Islet precursor cell (in vitro differentiated cells): Measurements from ENCODE around the gene CARD10.
"Not testable (repeated sequence)": the region's sequence is repeated elsewhere in the genome, so short reads cannot be mapped to it uniquely, and the experiment has no call there.

Experiments used
- DNase-seq: peaks from one replicate; pipeline ENCODE4 v3.0.0-alpha.2; 2018

The CARD10 gene

DNA sequence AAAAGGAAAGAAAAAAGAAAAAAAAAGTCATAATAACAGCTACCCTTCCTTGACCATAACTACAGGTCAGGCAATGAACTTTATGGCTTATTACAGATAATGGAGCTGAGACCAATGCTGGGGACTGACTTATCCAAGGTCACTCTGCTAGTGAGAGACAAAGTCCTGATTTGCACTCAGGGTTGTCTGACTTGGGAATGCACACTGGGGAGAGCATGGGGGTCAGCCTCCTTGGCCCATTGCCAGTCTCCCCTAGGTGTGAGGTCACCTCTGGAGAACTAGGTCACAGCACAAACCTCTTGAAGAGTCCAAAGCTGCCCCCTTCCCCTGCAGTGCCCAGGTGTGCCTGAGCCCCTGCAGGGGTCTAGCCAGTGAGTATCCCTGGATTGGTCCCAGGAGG, 35.8 kb upstream of the CARD10 start:
- DNase-seq = no peak

DNA sequence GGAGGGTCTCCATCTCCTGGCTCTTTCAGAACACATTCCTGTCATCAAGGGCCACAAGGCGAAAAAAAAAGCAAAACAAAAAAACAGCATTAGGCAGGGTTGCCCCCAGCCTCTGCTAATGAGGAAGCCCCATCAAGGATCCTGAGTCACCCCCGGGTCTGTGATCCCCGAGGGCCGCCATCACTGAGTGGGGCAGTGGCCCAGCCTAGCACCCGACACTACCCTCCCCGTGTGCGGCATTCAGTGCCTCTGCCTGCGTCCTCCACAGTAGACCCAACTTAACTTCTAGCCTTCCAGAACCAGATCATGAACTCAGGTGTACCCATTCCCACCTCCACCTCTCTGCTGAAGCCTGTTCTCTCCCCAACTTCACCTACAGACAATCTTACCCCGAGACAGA, 34.5 kb upstream of the CARD10 start:
- no peak for DNase-seq

DNA sequence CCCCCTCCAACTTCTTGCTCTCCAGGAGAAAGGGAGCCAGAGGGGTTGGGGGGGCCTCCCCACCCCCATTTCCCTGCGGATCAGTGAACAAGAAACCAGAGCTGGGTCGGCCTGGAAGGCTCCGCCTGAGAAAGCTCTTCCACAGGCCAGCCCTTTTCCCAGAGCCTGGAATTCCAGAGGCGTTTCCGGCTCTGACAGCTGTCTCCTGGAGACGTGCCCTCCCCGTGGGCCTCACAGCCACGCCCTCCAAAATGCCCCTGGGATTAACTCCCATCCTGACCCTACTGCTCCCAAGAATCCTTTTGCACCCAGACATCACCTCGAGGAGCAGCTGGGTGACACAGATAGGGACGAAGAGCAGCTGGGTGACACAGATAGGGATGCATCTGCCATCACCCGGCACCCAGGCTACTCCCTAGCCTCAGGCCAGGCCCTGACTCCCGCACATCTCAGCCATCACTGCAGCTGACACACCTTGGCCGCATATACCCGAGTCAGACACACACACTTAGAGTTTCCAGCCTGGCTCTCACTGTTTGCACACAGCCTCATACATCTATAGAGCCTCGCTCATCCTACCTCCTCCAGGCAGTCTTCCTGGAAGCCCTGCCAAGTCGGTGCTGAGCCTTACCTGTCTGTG, 33.4 kb upstream of the CARD10 start:
- DNase-seq = peak; percentile 92

DNA sequence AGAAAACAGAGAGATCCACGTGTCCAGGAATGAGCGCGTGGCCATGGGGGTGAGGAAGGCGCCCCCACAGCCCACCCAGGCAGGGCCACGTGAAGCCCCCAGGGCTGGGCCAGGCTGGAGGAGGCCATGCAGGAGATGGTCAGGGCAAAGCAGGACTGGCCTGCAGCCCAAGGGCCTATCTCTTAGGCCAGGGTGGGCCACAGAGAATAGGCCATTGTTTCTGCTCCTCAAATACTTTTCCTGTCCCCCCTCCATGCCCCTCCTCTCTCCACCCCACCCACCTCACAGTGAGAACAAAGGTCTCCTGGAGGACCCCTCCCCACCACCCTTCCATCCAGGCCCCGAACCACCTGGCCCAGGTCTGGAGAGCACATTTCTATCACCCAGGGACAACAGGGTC, 32.8 kb upstream of the CARD10 start:
- no peak for DNase-seq

DNA sequence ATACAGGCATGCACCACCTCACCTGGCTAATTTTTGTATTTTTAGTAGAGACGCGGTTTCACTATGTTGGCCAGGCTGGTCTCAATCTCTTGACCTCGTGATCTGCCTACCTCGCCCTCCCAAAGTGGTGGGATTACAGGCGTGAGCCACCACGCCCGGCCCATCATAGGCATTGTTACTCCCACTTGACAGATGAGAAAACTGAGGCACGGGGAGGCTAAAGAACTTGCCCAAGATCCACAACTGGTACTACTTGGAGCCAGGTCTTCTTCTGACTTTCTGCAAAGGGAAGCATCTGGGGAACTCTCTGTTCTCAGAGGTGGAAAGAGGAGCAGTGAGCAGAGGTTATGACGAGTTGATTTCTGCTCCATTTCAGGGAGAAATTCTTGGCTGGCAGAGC, 31.7 kb upstream of the CARD10 start:
- not testable (repeated sequence) for DNase-seq

DNA sequence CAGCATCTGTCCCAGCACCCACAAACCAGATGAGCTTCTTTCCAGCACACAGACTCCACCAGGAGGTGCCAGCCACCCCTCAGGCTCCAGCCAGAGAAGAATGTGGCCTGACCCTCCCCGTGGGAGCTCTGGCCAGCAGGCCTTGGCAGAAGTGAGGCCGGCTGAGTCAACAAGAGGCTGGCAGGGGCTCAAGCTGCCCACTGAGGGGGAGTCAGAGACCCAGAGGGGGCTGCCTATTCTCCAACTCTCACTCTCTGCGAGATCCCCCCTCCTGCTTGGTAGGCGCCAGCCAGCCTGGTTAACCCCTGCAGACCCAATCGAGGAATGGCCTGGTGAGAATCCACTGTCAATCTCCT, 30.5 kb upstream of the CARD10 start:
- peak; percentile 76 for DNase-seq

DNA sequence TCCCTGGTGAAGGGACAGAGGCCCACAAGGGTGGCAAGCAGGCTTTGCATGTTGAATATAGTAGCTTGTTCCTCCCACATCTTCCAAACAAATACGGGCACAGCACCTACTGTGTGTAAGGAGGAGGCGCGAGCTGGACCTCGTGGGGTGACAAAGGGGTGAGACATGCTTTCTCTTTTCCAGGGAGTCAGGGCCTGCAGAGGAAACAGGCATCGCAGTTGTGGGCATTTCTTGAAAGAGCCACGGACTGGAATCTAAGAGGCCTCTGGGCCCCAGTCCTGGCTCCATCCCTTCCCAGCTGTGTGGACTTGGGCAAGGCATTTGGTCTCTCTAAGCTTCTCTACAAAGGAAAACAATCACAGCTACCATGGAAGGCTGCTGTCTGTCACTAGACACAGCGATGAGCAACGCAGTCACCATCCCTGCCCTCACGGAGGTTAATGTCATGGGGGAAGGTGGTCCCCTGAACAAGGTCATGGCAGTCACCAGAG, 28.1 kb upstream of the CARD10 start:
- DNase-seq = no peak

DNA sequence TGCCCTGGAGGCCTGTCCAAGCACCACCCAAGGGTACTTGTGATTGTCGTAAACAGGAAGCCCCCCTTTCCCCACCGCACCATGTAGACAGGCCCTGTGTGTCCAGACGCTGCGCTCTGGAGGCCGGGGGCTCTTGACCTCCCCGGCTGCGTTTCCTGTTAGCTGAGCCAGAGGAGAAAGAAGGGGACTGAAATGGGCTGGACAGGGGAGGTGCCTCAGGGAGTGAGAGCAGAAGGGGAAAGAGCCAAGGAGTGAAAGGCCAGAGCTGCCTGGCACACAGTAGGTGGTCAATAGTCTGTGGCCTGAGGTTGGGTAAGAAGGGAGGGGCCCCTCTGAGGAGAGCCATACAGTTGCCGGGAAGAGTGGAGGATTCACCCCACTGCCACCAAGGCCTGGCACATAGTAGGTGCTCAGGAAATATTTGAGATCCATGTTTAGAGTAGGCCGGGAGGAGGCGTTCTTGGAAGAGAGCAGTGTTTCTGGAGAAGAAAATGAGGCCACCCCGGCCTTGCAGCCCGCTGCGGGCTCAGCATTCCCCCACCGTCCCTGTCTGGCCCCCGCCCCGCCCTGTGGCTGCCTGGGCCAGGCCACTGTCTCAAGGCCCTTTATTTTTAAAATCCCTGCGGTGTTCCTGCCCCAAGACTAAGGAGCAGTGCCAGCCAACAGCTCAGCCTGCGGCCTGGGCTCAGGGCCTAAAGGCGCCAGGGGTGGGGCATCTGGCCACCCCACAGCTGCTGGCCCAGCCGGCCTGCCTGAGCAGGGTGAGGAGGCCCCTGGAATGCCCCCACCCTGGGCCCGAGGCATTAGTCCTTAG, 27.4 kb upstream of the CARD10 start:
- DNase-seq = peak; percentile 93

DNA sequence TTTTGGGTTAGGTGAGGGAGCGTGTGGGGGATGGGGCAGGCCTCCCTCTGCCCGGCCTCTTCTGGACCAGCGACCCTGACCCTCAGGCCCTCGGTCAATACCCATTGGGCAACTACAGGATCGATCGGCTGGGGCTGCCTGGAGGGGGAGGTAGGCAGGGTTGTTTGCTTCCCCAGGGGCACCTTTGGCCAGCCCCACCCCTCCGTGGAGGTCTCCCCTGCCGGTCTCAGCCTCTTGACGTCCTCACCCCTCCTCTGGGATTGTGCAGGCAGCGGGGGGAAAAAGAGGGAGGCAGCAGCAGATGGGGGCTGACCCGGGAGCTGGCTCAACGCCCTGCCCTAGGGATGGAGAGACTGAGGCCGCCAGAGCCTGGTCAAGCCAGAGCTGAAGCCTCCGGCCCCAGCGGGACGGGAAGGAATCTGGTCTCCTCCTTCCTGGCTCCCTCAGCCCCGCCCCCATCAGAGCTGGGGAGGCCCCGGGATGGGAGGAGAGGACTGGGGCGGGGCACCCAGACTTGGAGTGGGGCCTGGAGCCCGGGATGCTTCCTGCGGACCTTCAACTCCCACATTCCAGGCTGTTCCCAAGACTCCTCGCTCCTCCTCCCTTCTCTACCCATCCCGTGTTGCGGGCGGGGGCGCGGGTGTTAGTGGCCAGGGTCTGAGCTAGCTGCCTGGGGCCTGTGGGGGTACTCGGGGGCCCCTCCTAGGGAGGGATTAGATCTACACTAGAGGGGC, 26.7 kb upstream of the CARD10 start:
- peak; percentile 96 for DNase-seq

DNA sequence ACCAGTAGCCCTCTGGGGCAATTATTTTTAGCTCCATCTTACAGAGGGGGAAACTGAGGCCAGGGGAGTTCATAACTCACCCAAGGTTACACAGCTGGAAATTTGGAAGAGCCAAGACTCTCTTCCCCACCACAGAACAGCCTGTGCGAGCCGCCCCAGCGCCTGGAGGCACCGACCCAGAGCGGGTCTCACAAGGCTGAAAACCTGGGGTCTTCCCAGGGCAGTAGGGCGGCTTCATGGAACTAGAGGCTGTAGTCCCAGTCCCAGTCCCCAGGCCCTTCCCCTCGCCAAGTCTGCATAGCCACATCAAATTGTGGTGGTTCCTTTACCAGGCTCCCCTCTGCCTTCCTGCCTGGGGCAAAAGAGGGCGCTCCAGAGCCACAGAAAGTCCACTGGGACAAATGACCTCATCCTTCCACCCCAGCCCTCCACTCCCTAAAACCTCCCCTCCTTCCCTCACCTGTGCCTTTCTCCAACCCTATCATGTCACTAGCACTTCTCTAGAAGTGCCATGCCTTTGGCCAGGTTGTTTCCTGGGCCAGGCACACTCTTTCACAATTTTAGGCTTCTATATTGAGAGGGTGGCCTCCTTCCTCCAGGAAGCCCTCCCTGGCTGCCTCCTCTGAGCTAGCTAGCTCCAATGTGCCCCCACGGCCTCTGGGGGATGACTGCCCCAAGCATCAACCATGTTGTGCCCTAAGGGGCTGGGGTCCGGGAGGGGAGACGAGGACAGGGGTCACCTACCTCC, 25.9 kb upstream of the CARD10 start:
- DNase-seq = peak; percentile 94

DNA sequence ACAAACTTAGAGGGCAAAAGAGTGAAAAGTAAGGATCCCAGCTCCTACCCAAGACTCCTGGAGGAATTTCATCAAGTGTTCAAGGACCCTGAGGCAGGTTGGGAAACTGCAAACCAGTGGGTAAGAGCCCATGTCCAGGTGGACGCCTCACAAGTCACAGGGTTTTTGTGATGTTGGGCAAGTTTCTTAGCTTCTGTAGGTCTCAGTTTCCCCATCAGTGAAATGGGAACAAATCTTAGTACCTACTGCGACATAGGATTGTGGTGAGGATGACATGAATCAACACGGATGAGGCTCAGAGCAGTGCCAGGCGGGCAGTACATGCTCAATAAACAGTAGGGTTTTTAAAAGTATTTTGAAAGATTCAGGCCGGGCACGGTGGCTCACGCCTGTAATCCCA, 23.7 kb upstream of the CARD10 start:
- no peak for DNase-seq

DNA sequence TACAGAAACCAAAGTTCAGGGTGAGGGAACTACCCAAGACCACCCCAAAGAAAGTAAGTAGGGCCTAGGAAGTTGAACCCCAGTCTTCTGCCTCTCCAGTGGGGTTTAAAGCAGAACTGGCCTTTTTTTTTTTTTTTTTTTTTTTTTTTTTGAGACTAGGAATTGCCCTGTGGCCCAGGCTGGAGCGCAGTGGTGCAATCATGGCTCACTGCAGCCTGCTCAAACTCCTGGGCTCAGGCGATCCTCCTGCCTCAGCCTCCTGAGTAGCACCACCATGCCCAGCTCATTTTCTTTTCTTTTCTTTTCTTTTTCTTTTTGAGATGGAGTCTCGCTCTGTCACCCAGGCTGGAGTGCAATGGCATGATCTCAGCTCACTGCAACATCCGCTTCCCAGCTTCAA, 23.2 kb upstream of the CARD10 start:
- peak; percentile 33 for DNase-seq

DNA sequence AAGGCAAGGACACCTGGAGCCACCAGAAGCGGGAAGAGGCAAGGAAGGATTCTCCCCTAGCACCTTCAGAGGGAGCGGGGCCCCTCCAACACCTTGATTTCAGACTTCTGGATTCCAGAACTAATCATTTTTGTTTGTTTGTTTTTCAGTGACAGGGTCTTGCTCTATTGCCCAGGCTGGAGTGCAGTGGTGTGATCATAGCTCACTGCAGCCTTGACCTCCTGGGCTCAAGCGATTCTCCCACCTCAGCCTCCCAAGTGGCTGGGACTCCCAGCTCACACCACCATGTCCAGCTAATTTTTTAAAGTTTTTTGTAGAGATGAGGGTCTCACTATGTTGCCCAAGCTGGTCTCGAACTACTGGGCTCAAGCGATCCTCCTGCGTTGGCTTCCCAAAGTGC, 20.6 kb upstream of the CARD10 start:
- not testable (repeated sequence) for DNase-seq

DNA sequence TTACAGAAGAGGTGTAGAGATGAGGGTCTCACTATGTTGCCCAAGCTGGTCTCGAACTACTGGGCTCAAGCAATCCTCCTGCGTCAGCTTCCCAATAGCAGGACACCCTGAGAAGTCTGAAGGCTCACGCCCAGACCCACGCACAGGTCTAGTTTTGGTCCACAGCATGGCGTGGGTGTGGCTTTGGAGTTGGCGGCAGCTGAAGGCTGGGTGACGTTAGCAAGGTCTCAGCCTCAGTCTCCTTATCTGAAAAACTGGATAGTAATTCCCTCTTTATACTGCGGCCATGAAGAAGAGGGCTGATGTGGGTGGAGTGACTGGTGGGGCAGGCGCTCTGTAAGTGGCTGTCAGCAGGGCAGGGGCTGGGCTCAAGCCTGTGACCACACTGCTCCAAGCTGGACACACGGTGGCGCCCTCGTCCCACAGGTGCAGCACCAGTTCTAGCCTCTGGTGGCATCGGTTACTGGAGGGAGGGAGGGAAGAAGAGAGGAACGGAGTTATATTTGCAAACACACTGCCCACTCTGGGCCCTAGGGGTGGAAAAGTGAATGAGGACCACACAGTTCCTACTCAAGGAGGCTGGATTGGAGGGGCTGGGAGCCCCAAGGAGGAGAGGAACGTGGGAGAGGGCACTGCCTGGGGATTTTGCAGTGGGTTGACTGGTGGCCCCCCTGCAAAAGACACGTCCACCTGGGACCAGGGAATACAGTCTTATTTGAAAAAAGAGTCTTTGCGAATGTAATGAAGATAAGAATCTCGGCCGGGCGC, 19.6 kb upstream of the CARD10 start:
- peak; percentile 98 for DNase-seq

DNA sequence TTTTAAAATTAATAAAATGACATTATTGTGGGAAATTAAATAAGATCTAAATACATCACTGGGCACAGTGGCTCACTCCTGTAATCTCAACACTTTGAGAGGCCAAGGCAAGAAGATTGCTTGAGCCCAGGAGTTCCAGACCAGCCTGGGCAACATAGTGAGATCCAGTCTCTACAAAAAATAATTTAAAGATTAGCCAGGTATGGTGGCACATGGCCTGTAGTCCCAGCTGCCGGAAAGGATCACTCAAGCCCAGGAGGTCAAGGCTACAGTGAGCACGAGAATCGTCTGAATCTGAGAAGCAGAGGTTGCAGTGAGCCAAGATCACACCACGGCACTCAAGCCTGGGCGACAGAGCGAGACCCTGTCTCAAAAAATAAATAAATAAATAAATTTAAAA, 15.9 kb upstream of the CARD10 start:
- DNase-seq = no peak

DNA sequence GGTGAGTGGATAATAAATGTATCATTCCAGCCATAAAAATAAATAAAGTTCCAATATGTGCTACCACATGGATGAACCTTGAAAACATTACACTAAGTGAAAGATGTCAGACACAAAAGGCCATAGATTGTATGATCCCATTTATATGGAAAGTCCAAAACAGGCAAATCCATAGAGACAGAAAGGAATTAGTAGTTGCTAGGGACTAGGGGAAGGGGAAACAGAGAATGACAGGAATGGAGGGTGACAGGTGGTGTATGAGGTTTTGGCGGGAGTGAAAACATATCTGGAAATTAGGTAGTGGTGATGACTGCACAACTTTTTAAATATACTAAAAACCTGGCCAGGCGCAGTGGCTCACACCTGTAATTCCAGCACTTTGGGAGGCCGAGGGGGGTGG, 15.2 kb upstream of the CARD10 start:
- no peak for DNase-seq

DNA sequence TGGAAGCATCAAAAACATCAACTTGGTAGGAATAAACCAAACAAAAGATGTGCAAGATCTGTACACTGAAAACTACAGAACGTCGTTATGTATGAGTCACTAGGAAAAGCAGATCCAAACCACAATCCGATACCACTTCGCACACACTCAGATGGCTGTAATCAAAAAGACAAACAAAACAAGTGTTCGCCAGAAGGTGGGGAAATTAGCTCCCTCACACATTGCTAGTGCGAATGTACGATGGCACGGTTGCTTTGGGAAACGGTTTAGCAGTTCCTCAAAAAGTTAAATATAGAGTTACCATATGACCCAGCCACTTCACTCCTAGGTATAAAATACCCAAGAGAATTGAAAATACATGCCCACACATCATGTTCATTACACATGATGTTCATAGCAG, 14.8 kb upstream of the CARD10 start:
- no peak for DNase-seq

DNA sequence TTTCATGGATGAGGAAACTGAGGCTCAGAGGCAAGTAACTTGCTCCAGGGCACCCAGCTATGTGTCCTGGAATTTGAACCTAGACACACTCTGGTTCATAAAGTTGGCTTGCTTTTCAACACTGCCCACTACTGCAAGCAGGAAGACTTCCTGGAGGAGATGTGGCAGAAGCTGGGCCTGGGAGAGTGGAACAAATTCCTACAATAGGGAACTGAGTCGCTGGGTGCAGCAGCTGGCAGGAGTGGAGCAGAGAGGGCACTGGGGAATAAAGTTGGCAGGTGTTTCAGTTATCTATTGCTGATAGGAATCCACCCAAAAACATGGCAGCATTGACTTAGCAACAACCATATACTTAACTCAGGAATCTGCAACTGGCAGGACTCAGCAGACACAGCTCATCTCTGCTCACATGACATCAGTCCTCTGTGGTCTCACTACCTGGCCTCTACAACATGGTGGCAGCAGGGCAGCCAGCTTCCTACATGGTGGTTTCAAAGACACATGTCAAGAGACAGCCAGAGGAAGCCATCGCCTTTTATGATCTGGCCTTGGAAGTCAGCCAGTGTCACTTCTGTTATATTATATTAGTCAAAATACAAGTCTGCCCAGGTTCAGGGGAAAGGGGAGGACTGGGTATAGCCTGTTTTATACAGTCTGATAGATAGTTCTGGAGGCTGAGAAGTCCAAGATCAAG, 10.6 kb upstream of the CARD10 start:
- no peak for DNase-seq

DNA sequence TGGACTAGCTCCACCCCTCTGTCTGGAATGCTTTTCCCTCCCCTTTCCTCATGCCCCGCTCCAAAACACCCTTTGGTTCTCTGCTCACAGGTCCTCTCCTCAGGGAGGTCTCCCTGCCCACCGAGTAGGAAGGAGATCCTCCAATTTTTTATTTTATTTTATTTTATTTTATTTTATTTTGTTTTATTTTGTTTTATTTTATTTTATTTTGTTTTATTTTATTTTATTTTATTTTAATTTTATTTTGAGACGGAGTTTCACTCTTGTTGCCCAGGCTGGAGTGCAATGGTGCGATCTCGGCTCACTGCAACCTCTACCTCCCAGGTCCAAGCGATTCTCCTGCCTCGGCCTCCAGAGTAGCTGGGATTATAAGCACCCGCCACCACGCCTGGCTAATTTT, 8.7 kb upstream of the CARD10 start:
- DNase-seq = not testable (repeated sequence)

DNA sequence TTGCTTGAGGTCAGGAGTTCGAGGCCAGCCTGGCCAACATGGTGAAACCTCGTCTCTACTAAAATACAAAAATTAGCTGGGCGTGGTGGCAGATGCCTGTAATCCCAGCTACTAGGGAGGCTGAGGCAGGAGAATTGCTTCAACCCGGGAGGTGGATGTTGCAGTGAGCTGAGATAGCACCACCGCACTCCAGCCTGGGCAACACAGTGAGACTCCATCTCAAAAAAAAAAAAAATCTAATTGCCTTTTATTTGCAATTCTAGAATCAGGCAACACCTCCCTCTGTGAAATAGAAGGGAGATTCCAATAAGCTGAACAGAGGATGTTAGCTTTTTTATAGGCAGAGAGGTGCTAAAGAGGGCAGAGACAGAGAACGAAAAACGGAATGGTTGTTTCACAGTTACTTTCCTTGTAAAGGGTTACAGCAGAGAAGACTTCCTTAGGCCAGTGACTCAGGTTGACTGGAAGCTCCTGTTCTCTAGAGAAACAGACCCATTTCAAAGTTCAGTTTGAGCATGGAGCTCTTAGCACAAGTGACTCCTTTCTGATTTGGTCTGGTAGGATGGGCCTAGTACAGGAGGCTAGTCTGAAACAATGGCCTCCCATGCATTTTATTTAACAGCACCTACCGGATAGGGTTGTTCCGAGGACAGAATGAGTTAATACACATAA, 8.0 kb upstream of the CARD10 start:
- not testable (repeated sequence) for DNase-seq

DNA sequence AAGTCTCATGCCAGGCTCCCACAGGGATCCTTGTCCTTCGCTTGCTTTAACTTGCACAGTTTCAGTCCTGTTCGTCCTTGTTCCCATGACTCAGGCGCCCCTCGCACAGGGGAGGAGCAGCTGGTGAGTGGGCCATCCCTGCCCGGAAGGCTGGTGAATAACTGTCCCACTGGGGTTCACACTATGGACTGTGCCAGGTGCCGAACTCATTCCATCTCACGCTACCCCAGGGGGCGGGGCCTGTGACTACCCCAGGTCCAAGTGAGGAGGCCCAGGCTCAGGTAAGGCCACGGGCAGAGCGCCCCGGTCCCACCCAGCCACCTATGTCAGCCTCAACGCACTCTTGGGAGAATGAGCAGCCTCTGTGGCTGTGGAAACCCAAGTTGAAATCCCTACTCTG, 7.2 kb upstream of the CARD10 start:
- no peak for DNase-seq
